ENCODE results near the gene IRF1.

DNA sequence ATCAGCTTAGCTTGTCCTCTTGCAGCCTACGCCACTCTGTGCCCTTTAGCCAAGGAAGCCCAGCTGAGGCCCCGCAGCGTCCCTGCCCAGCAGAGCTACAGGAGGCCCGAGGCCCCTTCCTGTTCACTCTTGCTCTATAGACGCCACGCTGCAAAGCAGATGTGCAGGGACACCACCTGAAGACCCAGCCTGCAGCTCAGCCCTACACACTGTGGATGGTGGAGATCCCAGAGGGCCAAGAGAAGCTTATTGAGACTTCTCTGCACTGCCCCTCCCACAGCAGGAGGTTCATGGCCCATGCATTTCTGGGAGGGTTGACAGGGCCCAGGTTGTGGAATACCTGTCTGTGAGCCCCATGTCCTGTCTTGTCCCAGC lies 33.6 kb downstream of the IRF1 start:
- TF ChIP-seq, protein P1, sequence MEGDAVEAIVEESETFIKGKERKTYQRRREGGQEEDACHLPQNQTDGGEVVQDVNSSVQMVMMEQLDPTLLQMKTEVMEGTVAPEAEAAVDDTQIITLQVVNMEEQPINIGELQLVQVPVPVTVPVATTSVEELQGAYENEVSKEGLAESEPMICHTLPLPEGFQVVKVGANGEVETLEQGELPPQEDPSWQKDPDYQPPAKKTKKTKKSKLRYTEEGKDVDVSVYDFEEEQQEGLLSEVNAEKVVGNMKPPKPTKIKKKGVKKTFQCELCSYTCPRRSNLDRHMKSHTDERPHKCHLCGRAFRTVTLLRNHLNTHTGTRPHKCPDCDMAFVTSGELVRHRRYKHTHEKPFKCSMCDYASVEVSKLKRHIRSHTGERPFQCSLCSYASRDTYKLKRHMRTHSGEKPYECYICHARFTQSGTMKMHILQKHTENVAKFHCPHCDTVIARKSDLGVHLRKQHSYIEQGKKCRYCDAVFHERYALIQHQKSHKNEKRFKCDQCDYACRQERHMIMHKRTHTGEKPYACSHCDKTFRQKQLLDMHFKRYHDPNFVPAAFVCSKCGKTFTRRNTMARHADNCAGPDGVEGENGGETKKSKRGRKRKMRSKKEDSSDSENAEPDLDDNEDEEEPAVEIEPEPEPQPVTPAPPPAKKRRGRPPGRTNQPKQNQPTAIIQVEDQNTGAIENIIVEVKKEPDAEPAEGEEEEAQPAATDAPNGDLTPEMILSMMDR (conservative IDR thresholded peaks at IDR 0.05 in 1 of 2, IDR thresholded peaks at IDR 0.05 in 1 of 2; ENCODE audit: extremely low read depth in 1 of 2, insufficient read depth in 1 of 2, low read depth in 1 of 2, low read length in 2 of 2): no peak
- no peak for TF ChIP-seq EZH2 (IDR thresholded peaks at IDR 0.05; ENCODE audit: borderline replicate concordance, low read length)
